8988T (cell line): ENCODE results near the gene ADGRL2.
"Not testable (repeated sequence)": the region's sequence is repeated elsewhere in the genome, so short reads cannot be mapped to it uniquely, and the experiment has no call there.

Experiments used
- DNase-seq: peaks from one replicate; pipeline ENCODE4 v3.0.0; 2011

Gene ADGRL2

DNA sequence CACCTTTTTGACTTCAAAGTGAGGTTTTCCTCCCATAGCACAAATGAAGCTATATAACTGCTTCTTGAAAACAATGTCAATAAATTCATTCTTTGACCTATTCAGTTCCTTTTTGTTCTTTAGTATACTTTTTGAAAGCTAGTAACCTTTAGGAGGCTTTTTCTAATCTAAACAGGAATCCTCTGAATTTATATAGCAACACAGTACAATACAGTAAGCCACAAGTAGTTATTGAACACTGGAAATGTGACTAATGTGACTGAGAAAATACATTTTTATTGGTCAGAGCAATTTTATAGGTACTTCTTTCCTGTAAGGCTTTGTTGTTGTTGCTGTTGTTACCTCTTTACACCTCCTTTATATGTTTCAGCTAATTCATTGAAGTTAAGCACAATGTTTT, 49.8 kb downstream of the ADGRL2 start:
- no peak for DNase-seq

DNA sequence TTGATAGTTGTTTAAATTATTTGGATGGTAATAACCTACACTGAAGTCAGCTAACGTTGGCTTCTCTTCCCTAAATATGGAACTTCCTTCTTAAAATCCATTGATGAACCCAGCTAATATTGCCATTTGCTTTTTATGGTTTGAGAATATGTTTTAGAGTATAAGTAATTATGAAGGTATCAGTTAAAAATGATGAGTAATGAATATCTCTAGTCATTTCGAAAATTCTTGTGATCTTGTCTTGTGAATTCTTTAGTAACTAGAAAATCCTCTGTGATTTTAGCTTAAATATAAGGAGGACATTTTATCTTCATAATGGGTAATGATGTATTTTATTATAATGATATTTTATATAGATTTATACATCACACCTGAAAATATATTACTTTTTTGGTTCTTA, 50.5 kb downstream of the ADGRL2 start:
- DNase-seq = no peak

DNA sequence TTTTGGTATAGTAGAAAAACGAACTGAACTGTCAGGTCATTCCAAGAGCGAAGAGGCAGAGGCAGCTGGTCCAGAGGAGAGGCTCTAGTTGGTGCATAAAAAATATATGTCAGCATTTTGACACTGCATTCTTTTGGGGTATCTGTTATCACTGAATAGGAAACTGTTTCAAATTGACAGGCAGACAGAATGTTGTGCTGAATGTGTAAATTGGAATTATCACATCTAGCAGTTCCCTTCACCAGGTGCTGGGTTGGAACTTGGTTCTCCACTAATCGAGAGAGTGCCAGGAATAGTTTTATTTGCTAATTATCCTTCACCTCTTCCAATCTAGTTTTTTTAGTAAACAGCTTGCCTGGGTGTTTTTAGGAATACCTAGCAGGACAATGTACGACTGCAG, 52.2 kb downstream of the ADGRL2 start:
- no peak for DNase-seq

DNA sequence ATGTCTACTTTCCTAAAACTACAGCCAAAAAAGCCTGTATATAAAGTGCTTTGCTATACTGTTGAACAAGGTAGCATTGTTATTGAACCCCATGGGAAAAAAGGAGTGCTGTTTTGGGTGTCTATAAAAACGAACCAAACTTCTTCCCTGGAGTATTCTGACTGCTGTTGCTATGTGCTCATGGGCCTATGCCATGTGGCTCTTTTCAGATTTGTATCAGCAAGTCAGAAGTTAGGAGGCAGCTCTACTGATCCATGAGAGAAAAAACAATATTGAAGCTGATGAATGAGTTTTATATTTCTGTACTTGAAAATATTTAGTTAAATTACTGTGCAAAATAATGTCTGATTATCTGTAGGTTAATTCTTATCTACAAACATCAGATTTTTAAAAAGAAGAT, 66.5 kb downstream of the ADGRL2 start:
- no peak for DNase-seq

DNA sequence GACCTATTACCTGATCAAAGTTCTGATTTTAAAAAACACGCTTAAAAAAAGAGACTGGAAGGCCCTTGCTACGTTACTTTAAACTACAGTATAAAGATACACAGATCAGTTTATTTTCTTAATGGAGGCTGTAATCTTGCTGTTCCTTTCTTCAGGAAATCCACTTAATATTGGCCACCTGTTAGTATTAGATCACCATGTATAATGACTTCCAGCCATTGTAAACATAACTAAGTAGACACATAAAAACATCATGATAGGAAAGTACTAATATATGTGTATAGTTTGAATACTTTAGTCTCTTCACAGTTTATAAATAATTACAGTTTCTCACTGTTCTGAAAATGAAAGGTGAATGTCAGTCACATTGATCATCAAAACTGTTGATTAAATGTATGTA, 68.6 kb downstream of the ADGRL2 start:
- no peak for DNase-seq

DNA sequence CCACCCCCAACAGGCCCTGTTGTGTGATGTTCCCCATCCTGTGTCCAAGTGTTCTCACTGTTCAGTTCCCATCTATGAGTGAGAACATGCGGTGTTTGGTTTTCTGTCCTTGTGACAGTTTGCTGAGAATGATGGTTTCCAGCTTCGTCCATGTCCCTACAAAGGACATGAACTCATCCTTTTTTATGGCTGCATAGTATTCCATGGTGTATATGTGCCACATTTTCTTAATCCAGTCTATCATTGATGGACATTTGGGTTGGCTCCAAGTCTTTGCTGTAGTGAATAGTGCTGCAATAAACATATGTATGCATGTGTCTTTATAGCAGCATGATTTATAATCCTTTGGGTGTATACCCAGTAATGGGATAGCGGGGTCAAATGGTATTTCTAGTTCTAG, 70.4 kb downstream of the ADGRL2 start:
- DNase-seq = not testable (repeated sequence)

DNA sequence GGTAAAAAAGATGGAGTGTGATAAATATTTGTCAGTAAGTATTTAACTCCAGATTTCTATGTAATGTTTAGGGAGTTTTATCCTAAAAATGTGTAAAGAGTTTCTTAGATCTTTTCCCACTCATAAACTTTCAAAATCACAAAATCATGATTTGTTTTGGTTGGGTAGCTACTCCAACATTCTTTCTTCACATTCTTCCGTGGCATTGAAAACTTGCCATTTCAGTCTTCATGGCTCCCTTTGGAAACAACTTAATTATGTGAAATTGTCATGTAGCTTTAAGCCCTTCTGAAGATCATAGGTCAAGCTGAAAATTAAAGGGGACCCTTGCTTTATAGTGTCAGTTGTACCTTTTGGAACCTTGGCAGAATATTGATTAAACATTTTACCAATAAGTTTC, 73.2 kb downstream of the ADGRL2 start:
- DNase-seq = no peak

DNA sequence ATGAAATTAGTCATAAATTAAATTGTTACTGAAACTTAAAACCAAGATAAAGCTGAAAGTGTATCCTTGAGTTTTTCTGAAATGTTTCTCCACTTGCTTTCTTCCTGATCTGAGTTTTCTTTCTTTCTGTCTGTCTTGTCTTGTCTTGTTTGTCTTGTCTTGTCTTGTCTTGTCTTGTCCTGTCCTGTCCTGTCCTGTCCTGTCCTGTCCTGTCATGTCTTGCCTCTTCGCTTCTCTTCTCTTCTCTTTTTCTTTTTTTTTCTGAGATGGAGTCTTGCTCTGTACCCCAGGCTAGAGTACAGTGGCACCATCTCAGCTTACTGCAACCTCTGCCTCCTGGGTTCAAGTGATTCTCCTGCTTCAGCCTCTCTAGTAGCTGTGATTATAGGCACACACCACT, 73.7 kb downstream of the ADGRL2 start:
- no peak for DNase-seq

DNA sequence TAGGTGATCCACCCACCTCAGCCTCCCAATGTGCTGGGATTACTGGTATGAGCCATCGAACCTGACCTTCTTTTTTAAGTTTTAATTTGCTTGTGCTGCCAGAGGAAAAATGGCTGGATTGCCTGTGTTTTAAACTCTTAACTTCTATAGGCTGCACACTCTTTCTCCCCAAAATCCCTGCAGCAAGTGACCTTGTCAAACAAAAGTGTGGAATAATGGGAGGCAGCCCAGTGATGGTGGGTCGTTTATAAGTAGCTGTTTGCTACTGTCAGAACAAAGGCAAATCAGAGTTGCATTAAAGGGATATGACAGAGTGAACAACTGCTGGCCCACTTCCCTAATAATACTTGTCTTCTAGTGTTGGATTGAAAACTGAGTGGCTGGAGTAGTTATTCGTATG, 74.2 kb downstream of the ADGRL2 start:
- no peak for DNase-seq

DNA sequence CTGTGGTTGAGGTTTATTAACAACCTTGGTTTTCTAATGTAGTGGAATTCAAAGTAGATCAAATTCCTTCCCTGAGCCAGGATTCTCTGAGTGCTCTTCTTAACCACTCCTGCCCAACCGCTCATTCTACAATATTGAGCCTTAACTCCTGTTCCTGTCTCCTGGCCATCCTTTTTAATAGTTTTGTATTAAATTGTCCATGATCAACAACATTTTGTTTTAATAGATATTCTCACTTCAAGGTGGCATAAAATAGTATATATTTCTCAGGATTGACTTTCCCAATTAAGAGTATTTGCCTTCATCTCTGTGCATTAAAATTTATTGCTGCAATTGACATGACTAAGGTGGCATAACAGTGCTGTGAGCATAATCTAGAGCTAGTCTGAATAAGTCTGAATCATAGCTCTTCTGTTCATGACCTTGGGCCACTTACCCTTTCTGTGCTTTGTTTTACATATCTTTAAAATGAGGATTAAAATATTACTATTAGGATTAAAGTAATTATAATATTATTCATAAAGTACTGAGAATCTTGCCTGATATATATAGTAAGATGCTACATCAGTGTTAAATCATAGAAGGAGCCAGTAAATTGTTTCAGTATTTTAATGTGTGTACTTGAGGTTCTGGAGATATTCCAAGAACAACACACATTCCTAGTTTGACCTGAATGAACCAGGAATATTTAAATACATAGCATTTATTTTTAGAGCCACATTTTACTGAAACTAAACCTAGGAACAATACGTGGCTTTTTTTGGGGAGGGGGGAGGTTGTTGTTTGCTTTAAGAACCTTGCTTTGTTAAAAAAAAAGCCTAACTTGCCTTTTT, 76.4 kb downstream of the ADGRL2 start:
- DNase-seq = no peak

DNA sequence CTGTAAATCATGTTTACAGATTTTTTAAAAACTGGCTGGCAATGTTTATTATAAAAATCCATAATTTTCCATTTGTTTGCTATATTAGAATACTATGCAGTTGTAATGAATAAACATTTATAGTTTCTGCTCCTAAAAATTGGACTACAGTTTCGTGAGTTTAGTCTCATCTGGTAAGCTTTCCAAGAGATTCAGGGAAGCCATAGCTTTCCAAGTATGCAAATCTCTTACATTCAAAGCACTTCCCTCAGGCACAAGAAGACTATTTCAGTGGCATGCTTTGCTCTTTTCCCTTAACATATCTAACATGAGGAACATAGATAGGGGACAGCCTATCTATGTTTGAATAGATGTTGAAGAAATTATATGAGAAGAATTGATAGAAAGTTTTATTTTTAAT, 77.2 kb downstream of the ADGRL2 start:
- DNase-seq = no peak

DNA sequence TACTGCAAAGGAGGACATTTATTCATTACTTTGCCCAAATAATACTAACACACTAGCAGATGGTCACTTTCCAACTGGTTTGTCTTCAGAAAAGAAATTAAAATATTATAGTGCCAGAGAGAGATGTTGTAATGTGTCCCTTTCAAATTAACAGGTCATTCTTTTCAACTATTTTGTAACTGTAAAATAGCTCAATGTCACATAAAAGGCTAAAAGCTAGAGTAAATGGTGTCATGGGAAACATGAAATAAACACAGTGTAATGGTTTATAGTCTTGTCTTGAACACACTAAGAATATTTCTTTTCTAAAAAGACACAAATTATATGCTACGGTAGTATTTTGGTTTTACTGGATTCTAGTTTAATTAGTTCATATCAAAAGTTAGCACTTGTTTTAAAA, 77.8 kb downstream of the ADGRL2 start:
- DNase-seq = no peak

DNA sequence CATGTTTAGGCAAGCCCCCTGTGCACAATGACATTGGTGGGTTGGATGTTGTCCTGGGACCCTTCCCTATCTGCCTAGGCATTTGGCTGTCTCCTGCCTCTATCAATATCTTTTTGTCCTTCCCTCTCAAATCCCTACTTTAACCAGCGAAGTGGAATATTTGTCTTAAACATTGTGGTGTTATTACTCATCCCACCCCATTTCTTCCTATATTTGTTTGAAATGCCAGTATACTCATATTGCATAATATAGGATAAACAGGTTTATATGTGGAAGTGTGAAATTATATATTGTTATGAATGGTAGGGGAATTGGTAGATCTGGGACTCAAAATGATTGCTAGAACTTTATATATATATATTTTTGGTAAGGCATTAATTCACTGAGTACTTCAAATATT, 80.0 kb downstream of the ADGRL2 start:
- no peak for DNase-seq

DNA sequence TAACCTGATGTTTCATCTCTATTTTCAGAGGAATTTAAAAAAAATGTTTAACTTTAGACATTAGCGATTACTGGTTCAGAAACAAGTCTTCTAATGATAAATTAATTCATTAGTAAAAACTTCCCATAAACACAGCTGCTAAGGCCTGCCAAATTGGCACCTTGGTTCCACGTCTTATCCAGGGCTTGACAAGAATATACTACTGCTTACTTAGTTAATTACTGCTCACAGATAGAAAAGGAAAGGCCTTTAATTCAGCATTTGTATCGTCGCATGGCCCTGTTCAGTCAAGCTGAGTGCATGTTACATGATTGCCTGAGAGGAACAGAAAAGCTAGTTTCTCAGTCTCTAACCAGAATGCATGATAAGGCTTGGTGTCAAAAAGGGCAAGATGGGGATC, 84.6 kb downstream of the ADGRL2 start:
- no peak for DNase-seq

DNA sequence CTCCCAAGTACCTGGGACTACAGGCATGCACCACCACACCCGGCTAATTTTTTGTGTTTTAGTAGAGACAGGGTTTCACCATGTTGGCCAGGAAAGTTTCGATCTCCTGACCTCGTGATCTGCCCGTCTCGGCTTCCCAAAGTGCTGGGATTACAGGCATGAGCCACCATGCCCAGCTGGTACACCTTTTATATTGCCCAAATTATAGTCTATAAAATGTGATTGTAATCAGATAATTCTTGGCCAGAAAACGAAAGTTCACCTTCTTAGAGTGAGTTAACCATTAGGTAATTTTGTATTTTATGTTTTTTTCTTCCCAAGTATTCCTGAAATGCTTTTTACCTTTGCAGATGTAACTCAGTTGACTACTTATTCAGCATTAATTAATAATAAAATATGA, 85.6 kb downstream of the ADGRL2 start:
- not testable (repeated sequence) for DNase-seq

DNA sequence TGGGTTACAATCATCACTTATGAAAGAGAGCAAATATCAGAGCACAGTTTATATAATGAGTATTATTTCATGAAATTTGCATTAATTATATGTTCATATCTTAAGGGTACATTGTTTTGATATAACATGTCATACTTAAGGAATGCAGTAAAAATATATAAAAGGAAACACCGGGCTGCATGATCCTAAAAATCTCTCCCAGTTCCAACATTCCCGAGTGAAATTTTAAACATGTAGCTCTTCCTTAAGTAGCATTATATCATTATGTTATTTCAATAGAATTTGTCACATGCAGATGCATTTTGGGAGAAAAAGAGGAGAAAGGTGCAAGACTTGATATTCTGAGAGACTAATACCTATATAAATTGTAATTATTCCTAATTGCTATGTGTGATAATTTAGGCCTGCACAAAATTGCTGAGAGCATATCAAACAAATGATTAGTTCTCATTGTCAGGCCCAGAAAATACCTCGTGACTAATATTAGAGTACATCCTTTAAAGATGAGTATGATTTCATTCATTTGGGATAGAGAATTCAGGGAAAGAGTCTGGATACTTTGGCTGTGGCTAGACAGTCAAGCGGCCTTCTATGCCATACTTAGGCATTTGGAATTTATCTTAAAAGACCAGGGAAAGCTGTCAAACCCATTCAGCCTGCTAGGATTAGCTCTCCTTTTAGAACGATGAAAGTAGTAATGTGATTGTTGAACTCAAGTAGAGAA, 86.8 kb downstream of the ADGRL2 start:
- DNase-seq = no peak

DNA sequence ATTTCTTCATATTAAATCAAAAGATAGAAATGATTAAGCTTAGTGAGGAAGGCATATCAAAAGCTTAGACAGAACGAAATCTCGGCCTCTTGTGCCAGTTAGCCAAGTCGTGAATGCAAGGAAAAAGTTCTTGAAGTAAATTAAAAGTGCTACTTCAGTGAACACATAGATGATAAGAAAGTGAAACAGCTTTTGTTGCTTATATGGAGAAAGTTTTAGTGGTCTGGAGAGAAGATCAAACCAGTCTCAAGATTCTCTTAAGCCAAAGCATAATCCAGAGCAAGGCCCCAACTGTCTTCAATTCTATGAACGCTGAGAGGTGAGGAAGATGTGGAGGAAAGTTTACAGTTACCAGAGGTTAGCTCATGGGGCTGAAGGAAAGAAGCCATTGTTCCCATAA, 88.4 kb downstream of the ADGRL2 start:
- DNase-seq = no peak

DNA sequence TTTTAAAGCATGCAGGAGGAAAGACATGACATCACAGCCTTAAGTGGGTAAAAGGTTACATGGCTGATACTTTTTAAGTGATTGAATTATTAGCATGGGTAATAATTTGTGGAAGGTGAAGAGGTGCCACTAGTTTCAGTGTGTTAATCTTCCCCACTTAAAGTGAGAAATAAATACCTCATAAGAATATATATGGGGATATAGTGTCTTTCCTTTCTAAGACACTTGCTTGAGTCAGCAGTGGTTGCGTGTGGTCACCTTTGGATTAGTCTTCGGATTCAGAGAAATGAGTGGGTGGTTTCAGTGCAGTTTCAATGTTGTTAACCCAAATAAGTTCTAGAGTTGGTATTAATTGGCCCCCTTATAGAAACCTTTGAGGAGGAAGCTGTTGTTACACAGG, 94.1 kb downstream of the ADGRL2 start:
- no peak for DNase-seq

DNA sequence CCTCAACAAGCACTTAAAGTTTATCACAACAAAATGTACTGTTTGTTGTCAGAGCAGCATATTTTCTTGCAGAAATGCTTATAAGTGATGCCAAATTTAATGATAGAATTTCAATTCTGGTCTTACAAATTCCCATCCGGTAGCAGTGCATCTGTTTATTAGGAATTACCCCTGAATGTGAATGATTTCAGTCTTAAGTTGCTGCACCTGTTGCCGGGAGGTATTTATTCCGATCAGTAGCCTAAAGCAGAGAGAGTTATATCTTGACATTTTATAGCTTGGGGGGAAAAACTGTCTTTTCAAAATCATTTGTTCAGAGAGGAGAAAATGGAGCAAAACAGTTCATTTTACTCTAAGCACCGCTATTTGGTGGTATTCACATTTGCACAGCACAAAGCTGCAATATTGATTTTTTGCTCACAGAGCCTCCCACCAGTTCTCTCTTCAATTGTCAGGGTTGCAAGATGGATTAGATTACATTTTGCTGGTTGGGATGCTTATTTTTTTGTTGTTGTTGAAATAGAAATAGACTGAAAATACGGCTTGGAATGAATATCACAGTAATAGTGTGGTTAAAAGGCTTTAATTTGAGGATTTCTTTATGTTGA, 98.6 kb downstream of the ADGRL2 start:
- no peak for DNase-seq

DNA sequence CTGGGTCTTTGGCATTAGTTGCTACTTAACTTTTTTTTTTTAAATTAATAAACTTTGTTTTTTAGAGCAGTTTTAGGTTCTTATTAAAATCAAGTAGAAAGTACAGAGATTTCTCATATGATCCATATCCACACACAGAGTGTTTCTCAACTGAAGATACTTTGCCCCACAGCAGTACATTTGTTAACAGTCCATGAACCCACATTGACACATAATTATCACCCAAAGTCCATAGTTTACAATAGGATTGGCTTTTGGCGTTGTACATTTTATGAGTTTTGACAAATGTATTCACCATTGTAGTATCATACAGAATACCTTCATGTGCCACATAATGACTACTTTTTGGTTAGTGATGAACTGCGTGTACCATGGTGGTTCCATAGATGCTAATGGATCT, 106.8 kb downstream of the ADGRL2 start:
- DNase-seq = no peak

DNA sequence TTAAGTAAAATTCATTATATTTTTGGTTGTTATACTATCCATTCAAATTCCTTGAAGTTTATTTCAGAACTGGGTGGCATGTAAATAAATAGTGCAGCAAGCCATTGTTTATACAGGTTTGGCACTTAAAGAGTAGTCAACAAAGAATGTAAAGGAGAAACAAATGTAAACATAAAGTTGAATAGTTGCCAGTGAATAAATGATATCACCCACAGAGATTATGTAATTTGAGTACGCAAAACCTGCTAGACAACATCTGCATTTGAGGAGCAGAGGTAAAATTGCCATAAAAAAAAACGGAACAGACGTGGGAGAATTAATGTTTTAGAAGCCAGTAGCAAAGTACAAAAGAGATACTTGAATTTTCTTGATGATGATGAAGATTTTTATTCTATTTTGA, 111.6 kb downstream of the ADGRL2 start:
- no peak for DNase-seq

DNA sequence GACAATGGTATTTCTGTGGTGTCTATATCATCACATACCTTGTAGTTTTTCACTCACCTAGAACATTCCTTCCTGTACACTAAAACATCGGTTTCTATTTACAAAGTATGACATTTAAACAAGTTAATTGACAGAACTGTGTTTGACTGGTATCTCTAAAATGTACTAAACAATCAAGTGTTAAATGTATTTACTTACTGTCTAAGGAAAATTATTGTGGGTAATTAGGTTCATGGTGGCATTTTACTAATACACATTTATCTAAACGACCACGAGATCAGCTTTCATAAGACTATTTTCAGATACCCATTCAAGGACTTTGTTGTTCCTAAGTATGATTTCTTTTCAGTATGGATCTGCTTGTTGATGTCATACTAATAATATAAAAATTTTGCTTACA, 115.2 kb downstream of the ADGRL2 start:
- DNase-seq = no peak

DNA sequence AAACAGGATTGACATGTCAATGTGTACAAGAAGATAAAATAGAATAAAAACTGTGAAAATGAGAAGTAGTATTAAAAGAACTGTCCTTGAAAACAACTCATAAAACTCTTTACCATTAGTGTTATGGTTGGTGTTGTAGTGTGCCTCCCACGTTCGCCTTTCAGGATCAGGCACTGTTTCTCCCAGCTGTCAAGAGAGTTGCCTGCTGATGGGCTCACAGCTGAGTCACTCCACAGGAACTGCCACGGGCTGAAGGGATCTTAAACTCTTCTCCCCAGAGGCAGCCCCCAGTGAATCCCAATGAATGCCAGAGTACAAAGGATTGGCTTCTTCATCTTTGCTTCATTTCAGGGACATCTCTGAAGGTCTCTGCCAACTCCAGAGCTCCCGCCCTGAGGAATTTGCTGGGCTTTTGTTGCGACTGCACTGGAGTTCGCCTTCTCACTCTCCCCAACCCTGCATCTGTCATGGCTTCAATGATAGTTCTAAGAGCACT, 119.6 kb downstream of the ADGRL2 start:
- no peak for DNase-seq

DNA sequence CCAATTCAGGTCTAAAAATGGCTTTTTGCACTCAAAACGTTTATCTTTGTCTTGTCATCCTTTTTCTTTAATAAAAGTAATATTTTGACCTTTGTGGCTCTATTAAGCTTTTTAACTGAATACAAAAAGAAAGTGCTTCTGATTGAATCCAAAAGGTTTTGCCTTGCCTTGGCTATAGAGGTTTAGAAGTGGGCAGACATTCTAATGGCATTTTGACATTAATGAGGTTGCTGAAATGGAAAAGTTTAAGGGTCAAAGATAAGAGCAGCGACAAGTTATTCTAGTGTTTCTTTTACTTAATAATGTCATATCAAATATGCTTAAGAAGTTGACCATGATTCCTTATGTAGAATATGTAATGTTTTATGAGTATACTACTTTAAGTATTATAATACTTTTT, 120.2 kb downstream of the ADGRL2 start:
- no peak for DNase-seq
